Thyroid gland (tissue), 4 donors: ENCODE measurements around the gene CETN3.

ENCODE experiments used
- CTCF ChIP-seq, 6 experiments: fragments of 200-600 bp in 3 of 6; fragments of 450-650 bp in 3 of 6; sonication (generic) in 3 of 6; IDR thresholded peaks; one replicate each; pipeline ENCODE4 v1.5.1; 2016 to 2019; ENCODE audit warnings: antibody characterized with exemption in 6 of 6, mild to moderate bottlenecking in 2 of 6, inconsistent platforms in 1 of 6, moderate library complexity in 1 of 6
- POLR2A ChIP-seq, 2 donors: fragments of 450-650 bp; IDR thresholded peaks; one replicate each; pipeline ENCODE4 v1.6.1; 2017; ENCODE audit warnings: antibody characterized with exemption in 2 of 2, mild to moderate bottlenecking in 2 of 2, moderate library complexity in 1 of 2

GRCh38 chr5:90387508-90387907 lies 22.0 kb downstream of the CETN3 start:
- no peak for TF ChIP-seq CTCF (IDR thresholded peaks at IDR 0.05)
- no peak for TF ChIP-seq POLR2A (IDR thresholded peaks at IDR 0.05)
